ENCODE measurements around the gene ERBB3. TPM values are rescaled to one million over a fixed set of nuclear protein-coding genes. Genes with fewer than 3 reads are reported as not detected.
A peak's percentile ranks its signal among the peaks of the same experiment; 100 is the strongest.

The ERBB3 gene
- total RNA-seq, 4 donors from 2014 or later, result 2.9 to 8.3 (median 7.6) TPM

DNA sequence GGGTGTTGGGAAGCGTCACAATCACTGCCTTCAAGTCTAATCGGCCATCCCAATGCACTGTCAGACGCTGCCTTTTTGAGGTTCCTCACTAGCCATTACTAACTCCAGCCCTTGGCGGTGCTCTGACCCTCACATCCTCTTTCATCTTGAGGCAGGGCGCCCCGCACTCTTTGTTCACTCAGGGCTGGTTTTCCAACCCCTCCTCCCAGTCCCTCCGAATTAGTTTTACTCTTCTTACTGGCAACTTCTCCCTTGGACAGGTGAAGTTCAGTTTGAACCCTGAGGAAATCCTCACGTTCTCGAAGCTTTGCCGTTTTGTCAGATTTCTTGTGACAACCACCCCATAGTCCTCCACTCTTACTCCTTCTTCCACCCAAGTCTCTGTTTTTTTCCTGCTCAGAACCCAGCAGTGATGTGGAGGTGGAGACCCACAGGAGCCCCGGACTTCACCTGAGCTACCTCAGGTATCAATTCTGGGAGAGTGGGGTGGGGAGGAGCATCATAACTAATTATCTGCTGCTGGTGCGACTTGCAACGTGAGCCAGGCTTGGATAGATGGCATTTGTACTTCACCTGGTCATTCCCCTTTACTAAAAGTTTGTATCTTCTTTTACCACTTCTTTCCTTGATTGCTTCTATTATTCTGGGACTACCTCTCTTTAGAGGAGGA, 38.9 kb downstream of the ERBB3 start:
- DNase-seq (ENCODE audit: low spot score) (no peak), ATAC-seq (ENCODE audit: low FRiP score) (no peak)
- TF ChIP-seq, protein P1, sequence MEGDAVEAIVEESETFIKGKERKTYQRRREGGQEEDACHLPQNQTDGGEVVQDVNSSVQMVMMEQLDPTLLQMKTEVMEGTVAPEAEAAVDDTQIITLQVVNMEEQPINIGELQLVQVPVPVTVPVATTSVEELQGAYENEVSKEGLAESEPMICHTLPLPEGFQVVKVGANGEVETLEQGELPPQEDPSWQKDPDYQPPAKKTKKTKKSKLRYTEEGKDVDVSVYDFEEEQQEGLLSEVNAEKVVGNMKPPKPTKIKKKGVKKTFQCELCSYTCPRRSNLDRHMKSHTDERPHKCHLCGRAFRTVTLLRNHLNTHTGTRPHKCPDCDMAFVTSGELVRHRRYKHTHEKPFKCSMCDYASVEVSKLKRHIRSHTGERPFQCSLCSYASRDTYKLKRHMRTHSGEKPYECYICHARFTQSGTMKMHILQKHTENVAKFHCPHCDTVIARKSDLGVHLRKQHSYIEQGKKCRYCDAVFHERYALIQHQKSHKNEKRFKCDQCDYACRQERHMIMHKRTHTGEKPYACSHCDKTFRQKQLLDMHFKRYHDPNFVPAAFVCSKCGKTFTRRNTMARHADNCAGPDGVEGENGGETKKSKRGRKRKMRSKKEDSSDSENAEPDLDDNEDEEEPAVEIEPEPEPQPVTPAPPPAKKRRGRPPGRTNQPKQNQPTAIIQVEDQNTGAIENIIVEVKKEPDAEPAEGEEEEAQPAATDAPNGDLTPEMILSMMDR (IDR thresholded peaks at IDR 0.05), result no peak

DNA sequence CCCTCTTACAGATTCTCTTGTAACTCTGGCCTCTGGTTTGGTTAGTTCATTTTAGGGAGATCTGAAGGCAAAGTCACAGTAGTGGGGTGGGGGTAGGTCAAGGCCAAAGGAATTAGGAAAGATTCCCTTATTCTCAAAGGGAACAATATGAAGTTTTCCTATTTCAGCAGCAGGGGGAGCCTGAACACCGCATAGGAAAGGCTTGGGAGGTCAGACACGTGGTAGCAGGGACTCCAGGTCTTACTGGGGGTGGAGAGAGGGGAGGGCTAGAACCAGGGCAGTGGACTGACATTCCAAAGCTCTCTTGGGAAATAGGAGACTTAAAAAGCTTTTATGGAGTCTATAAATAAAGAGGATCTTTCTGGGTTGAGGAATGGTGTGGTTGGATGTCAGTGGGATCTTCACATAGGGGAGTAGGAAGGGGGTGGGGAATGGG, 39.4 kb downstream of the ERBB3 start:
- peak; percentile 62 for ATAC-seq (ENCODE audit: low FRiP score)
- DNase-seq (ENCODE audit: low spot score), result no peak
- TF ChIP-seq, protein P1 (IDR thresholded peaks at IDR 0.05), result peak in 1 of 3 donors; percentile 75

DNA sequence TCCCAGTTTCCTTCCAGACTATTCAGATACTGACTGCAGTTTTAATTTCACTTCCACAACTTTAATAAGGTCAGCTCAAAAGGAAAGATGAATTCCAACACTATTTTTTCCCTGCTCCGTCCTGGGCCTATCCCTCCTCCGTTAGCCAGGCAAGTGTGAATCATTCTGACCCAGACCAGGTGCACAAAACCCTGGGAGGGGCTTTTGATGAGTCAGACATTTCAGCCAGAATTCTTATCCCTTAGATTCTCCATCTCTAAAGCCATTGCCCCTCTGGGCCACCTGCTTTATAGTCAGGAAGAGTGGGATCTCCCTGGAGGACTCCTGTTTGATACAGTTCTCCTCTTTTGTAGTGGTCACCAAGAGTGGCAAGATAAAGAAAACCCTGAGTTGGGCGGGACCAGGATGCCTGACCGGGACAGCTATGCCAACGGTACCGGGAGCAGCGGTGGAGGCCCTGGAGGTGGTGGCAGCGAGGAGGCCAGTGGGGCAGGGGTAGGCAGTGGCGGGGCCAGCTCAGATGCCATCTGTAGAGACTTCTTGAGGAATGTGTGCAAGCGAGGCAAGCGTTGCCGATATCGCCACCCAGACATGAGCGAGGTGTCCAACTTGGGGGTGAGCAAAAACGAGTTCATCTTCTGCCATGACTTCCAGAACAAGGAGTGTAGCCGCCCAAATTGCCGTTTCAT, 40.3 kb downstream of the ERBB3 start:
- DNase-seq (ENCODE audit: low spot score) (no peak), ATAC-seq (ENCODE audit: low FRiP score) (no peak)
- TF ChIP-seq, protein P1 (IDR thresholded peaks at IDR 0.05), result no peak

DNA sequence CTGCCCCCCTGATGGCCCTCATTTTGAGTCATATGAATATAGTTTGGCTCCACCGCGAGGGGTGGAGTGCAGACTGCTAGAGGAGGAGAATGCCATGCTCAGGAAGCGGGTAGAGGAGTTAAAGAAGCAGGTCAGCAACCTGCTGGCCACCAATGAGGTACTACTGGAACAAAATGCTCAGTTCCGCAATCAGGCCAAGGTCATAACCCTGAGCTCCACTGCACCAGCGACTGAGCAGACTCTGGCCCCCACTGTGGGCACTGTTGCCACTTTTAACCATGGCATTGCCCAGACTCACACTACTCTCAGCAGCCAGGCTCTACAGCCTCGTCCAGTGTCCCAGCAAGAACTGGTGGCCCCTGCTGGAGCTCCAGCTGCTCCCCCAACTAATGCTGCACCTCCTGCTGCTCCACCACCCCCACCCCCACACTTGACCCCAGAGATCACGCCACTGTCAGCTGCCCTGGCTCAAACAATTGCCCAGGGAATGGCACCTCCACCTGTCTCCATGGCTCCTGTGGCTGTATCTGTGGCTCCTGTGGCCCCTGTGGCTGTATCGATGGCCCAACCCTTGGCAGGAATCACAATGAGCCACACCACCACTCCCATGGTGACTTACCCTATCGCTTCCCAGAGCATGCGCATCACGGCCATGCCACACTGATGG, 41.4 kb downstream of the ERBB3 start:
- TF ChIP-seq, protein P1 (IDR thresholded peaks at IDR 0.05), result no peak
- DNase-seq (ENCODE audit: low spot score), result no peak
- ATAC-seq (ENCODE audit: low FRiP score), result no peak

DNA sequence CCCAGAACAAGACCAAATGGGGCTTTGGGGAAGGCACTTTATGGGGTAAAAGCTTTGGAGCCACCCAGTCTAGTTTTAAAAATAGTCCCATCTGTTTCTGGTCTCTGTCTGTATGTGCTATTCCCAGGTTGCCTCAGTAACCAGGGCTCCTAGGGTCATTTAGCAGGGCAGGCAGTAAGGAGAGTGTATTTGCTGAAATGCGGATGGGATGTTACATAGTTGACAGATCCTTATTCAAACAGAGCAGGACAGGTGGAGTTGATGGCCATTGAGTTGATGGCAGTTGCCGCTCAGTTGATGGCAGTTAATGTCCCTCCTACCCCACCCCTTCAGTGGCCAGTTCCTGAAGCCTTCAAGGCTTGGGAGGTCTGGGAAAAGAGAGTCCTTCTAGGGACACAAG, 42.7 kb downstream of the ERBB3 start:
- no peak for ATAC-seq (ENCODE audit: low FRiP score)
- no peak for DNase-seq (ENCODE audit: low spot score)
- TF ChIP-seq, protein P1 (IDR thresholded peaks at IDR 0.05), result no peak

DNA sequence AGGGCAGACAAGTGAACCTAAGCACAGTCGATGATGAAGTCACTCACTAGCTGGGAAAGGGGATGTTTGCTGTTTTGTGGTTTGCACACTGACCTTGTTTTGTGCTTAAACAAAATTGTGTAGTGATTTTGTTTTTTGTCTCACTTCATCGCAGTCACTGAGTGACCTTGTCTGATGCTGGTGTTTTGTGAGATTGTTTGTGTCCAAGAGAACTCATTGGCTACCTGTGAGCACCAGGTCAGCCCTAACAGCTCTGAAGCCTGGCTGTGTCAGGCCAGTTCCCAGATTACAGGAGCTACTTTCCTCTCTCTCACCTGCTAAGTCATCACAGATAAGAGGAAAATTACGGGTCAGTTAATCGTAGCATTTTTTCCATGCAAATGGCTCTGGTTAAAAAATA, 44.2 kb downstream of the ERBB3 start:
- DNase-seq (ENCODE audit: low spot score) (no peak), ATAC-seq (ENCODE audit: low FRiP score) (no peak)
- TF ChIP-seq, protein P1 (IDR thresholded peaks at IDR 0.05), result no peak
